GM18511 (cell line): ENCODE results near the gene PML.

ENCODE experiments used
- ATAC-seq: cut with Tn5 transposase; IDR thresholded peaks from one replicate; pipeline ENCODE4 v1.9.1; 2021; ENCODE audit warnings: mild to moderate bottlenecking, moderate library complexity; ENCODE audit not compliant: unreplicated experiment

The PML gene

DNA sequence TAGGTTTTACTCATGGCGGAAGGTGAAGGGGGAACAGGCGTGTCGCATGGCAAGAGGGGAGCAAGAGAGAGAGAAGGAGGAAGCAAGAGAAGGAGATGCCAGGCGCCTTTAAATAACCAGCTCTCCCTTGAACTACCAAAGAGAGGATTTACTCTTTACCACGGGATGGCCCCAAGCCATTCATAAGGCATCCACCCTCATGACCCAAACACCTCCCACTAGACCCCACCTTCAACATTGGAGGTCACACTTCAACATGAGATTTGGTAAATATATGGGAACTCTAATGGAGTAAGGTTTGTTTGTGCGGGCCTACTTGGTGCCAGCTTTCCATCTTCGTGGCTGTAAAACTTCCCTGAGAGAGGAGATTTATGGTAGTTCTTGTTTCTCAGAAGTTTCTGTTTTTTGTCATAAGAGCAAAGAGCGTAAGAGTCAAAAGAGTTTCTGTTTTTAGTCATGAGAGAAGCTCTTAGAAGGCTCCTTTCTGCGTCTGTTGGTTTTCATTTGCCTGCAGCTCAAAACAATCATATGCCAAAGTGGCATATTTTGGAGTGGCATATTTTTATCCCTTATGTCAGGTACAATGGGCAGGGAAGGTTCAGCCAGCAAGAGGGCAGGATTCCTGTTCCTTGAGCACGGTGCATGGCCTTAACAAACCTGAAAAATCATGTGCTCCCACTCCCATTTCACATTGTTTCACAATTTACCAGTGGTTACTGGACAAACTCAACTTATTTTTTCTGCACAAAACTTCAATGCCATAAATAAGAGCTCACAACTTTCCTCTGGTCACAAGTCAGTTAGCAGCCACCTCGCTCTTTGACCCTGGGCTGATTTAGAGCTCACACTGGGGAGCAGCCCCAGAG lies 12.5 kb downstream of the PML start:
- no peak for ATAC-seq

DNA sequence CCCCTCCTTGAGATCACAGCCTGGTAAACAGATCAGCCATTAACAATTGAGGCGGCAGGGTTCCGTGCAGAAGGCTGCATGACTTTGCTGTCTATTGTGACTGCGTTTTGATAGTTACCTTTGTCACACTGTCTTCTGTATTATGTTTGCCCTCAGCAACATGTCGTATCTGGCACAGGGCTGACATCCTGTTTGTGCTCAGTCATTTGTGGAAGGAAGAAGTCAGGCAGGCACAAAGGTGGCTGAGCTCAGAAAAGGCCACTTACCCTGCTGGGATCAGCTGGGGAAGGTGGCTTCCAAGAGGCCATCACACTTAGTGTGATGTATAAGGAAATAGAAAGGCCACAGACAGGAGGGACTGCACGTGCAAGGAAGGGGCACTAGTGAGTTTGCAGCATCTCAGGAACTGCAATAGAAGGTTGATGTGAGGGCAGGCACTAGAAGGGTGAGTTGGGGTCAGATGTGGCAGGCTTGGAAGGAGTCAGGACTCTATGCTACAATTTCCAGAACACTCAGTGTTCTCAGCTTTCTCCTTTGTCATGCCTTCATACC lies 13.4 kb downstream of the PML start:
- no peak for ATAC-seq

DNA sequence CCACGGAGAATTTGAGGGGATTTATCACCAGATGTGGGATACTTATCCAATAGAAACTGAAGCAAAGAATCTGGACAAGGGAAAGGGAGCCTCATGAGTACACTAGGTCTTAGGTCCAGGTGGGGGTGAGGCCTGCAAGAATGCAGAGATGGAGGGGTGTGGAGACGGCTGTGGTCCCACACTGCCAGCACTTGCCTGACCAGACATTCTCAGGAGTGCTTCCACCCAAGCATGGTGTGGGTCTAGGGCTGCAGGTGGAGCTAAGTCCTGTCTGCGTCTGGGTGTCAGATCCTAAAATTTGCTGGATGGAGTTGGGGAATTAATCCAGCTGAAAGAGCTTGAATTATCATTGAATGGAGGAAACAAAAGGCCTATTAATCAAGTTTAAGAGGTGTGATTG lies 14.4 kb downstream of the PML start:
- no peak for ATAC-seq

DNA sequence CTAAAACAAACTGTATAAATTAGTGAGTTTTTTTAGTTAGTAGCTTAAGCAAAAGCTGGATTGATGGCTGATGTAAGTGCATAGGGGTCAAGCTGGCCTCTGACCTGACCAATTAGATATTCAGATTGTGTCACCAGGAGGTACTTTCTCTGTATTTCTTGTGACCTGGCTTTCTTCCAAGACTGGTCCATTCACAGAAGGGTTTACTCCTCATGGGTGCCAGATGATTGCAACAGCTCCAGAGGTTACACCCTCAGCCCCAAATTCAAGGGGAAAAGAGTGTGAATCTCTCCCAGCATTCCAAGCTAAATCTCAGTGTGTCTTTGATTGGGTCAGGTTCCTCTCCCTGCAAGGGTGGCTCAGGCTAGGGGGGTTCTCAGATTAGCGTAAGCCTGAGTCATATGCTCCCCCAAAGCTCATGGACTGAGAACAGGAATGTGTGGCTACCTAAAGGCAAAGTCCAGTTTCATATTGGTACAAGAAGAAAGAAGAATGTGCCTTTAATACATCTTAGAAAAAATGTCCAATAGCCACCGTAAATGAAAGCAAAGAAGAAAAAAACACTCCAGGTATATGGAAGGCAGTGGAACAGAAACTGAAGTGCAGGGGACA lies 16.5 kb downstream of the PML start:
- ATAC-seq = no peak

DNA sequence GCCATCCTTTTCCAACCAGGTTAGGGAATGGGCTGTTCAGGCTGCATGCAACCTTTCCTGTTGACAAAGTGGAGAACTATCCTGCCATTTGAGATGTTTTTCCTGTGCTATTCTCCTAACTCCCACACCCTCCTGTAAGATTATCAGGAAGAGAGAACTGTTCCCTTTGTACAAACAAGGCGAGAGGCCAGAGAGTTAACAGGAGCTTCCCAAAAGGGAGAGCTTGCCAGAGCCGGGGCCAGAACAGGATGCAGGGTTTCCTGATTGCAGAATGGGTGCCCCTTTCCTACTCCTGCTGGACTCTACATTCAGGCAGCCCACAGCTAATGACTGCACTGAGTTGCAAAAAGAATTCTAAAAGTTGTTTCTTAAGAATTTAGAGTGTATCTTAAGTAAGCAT lies 17.1 kb downstream of the PML start:
- no peak for ATAC-seq

DNA sequence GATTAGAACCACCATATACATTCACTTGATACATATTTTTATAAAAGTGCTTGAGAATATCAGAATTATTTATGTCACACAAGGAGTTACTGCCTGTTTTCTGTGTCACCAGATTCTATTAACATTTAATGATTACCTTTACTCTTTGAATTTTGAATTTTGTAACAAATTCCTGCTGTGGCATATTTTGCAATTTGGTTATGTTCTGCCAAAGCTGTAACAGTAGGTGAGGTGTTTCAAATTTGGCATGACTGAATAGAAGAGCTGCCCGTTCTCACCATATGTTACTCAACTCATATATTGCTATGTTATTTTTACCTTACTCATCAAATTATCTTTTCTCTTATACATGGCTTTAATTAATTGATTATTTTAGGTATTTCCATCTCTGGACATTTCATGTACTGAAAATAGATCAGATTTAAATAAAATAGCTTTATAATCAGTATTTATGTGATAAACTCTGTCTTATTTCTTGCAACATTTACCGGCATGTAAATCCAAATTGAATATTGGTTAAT lies 18.9 kb downstream of the PML start:
- no peak for ATAC-seq

DNA sequence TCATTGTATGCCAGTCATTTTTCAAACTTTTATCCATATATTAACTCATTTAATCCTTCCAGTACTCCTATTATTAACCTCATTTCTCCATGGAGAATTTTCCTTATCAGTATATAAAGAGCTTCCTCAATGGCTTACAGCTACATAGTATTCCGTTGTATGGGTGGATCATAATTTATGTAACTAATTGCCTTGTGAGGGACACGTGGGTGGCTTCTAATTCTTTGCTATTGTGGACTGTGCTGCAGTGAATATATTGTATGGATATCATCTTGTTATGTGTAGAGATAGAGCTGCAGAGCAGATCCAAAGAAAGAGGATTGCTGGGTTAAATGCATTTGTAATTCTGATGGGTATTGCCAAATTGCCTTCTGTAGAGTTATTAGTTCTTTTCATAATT lies 25.2 kb downstream of the PML start:
- no peak for ATAC-seq

DNA sequence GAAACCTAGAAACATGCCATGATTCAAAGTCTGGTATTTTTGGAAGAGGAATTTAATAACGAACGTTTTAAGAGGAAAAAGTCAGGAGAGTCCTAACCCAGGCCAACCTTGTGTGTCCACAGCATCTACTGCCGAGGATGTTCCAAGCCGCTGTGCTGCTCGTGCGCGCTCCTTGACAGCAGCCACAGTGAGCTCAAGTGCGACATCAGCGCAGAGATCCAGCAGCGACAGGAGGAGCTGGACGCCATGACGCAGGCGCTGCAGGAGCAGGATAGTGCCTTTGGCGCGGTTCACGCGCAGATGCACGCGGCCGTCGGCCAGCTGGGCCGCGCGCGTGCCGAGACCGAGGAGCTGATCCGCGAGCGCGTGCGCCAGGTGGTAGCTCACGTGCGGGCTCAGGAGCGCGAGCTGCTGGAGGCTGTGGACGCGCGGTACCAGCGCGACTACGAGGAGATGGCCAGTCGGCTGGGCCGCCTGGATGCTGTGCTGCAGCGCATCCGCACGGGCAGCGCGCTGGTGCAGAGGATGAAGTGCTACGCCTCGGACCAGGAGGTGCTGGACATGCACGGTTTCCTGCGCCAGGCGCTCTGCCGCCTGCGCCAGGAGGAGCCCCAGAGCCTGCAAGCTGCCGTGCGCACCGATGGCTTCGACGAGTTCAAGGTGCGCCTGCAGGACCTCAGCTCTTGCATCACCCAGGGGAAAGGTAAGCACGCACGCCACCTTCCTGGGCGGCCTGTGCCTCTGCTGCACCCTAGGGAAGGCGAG lies 28.4 kb downstream of the PML start:
- ATAC-seq = no peak

DNA sequence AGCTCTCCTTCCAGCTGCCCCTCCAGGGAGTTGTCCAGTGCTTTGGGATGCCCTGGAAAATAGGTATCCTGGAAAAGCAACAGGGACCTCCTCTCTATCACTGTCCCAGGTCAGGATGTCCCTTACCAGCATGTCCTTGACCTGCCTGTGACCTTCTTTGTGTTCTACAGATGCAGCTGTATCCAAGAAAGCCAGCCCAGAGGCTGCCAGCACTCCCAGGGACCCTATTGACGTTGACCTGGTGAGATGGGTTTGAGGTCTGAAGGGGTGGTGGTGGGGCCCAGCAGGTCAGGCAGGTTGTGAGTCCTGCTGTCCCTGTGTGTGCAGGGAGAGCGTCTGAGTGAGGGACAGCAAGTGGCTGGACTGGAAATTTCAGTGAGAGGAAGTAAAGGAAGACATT lies 30.2 kb downstream of the PML start:
- ATAC-seq = no peak

DNA sequence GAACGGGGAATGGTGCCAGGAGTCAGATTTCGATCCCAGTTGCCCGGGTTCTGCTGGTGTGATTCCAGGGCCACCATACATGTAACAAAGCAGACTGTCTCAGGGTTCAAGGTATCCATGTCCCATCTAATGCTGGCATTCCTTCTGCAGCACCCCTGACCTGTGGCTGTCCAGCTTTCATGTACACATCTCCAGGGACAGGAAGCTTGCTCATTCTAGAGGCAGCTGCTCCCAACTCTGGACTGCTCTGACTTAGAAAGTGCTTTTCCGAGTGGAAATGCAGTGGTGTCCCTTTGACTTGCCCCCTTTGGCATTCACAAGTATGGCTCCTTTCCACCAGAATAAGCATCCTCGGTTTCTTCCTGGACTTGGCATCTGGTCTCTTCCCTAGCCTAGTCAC lies 30.9 kb downstream of the PML start:
- ATAC-seq = no peak

DNA sequence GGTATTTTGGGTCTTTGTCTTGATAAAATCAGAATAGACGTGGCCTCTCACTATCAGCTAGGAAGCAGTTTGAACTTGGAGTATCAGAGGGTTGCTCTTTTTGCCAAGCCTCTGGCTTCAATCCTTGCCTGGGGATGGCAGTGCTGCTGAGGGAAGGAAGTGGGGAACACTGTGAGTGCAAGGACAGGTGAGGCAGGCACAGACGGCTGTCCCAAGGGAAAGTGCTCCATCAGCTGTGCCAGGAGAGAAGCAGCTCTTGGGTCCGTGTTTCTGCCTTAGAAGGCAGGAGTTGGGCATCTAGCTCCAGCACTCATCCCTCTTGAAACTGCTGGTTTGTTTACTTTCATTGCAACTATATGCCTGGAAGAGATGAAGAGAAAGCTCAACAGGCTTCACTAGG lies 33.2 kb downstream of the PML start:
- no peak for ATAC-seq

DNA sequence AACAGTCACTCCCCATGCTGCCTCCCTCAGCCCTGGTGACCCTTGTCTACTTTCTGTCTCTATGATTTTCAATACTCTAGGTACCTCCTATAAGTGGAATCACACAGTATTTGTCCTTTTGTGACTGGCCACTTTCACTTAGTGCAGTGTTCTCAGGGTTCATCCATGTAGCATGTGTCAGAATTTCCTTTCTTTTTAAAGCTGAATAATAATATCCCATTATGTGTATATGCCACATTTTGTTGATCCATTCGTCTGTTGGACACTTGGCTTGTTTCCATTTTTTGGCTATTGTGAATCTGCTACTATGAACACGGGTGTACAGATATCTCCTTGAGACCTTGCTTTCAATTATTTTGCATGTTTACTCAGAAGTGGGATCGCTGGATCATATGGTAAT lies 34.1 kb downstream of the PML start:
- ATAC-seq = no peak

DNA sequence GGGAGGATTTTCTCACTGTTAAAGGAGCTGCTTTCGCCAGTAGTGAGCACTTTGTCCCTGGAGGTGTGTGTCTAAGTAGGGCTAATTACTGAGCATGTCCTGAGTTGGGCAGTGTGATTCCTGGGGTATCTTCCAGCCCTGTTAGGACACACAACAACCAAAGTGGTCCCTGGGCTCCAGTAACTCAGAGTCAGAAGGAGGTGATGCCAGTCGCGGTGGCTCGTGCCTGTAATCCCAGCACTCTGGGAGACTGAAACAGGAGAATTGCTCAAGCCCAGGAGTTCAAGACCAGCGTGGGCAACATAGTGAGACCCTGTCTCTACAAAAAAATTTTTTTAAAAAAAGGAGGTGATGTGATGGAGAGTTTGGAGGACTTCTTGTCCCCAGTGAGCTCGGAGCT lies 37.5 kb downstream of the PML start:
- ATAC-seq = no peak

DNA sequence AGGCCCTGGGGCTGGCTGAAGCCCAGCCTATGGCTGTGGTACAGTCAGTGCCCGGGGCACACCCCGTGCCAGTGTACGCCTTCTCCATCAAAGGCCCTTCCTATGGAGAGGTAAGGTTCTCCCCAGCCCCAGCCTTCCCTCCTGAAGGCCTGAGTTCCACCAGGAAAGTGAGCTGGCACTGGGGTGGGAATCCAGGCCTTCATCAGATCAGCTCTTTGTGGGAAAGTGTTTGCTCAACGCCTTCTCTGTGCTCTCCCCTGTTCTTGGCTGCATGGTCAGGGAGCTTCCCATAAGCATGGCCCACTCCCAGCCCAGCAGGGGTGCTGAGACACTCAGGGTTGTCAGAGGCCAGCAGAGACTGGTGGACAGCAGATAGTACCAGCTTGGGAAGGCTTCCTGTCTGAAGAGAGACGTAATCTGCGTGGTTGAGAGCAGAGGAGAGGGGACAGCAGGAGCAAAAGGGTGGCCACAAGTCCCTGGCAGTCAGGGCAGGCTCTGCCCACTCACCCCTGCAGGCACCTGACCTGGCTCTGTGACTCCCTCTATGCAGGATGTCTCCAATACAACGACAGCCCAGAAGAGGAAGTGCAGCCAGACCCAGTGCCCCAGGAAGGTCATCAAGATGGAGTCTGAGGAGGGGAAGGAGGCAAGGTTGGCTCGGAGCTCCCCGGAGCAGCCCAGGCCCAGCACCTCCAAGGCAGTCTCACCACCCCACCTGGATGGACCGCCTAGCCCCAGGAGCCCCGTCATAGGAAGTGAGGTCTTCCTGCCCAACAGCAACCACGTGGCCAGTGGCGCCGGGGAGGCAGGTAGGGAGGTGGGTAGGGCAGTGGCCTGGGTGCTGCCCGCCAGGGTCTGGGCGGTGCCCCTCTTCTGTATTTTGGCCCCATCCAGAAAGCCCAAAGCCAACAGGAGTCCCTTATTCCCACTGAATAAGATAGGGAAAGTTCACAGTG lies 38.4 kb downstream of the PML start:
- ATAC-seq = no peak

DNA sequence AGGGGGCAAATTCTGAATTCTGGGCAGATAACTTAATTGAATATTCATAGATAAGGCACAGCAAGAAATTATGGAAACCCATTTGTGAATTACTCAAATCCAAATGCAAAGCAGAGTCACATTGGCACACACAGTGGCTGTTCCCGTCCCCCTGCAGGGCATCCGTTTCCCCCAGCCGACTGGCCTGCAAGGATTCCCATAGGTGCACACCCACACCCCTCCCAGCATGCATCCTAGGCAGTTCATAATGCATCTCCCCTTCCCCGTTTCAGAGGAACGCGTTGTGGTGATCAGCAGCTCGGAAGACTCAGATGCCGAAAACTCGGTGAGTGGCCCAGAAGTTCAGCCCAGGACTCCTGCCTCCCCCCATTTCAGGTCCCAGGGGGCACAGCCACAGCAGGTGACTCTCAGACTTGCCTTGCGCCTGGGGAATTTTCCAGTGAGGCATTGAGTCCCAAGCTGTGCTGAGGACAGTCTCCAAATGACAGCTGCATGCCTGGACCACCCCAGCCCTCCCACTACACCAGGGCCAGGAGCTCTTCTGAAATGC lies 39.8 kb downstream of the PML start:
- no peak for ATAC-seq

DNA sequence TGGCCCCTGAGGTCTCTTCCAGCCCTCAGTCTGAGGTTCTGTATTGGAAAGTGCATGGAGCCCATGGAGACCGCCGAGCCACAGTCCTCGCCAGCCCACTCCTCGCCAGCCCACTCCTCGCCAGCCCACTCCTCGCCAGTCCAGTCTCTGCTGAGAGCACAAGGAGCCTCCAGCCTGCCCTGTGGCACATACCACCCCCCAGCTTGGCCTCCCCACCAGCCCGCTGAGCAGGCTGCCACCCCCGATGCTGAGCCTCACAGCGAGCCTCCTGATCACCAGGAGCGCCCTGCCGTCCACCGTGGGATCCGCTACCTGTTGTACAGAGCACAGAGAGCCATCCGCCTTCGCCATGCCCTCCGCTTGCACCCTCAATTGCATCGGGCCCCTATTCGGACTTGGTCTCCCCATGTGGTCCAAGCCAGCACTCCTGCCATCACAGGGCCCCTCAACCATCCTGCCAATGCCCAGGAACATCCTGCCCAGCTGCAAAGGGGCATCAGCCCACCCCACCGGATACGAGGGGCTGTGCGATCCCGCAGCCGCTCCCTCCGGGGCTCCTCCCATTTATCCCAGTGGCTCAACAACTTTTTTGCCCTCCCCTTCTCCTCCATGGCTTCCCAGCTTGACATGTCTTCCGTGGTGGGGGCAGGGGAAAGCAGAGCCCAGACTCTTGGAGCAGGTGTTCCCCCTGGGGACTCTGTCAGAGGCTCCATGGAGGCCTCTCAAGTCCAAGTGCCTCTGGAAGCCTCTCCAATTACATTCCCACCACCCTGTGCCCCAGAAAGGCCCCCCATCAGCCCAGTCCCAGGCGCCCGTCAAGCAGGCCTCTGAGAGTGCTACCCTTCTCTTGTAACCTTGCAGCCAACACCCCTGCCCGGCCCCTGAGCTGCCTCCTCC lies 40.9 kb downstream of the PML start:
- no peak for ATAC-seq

DNA sequence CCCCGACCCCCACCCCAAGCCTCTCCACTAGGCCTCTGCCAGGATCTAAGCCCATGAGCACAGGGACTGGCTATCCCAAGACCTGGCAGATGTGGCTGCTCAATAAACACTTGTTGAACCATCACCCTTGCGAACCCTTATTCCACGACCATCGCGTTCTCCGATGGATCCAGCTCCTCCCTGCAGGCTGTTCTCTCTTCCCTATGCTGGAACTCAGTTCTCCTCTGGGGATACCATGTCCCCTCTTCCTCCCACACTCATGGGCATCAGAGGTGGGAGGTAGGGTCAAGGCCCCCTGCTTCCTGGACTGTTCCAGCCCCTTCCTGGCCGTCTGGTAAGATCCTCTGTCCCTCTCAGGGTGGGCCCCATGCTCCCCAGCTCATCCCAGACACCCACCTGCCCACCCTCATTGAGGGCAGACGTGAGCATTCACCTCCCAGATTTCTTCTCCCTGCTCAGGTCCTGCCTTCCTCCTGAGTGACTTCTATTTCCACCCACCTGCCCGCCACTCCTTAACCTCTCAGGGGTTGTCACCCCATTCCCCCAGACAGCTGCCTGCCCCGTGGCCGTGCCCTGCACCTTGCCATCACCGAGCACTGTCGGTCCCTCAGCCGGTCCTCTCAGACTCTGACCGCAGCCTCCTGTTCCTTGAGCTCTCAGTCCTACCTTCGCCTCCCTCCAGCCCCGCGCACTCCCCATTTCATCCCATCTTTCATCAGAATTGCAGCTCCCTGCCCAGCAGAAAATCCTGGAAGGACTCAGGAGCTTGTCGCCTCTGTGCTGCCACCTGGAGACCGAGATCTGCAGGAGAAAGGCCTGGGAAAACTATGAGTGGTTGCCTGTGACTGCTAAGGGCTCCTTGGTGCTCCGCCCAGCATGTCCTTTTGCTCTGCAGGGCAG lies 42.0 kb downstream of the PML start:
- no peak for ATAC-seq
